ENCODE data around the gene CTIF. TPM values are rescaled to one million over a fixed set of nuclear protein-coding genes. Genes with fewer than 3 reads are reported as not detected.
"Not testable (repeated sequence)": the region's sequence is repeated elsewhere in the genome, so short reads cannot be mapped to it uniquely, and the experiment has no call there.

CTIF gene
- total and polyA plus RNA-seq, 2 donors, result 1.7 to 11.3 TPM

- Histone ChIP-seq H3K4me3 (ENCODE audit: low read length in 2 of 2) (no peak overlapping the region), H3K4me1 (ENCODE audit: control insufficient read depth in 2 of 2, insufficient read depth in 2 of 2, low read length in 2 of 2) (no peaks in the 10 kb centered on the region), H3K27me3 (ENCODE audit: control insufficient read depth in 2 of 2, insufficient read depth in 1 of 2, low read length in 1 of 2) (no peaks in the 10 kb centered on the region), H3K36me3 (ENCODE audit: control insufficient read depth in 2 of 2, insufficient read depth in 2 of 2, low read length in 1 of 2) (no peaks in the 10 kb centered on the region), H3K9me3 (ENCODE audit: control insufficient read depth in 2 of 2, insufficient read depth in 1 of 2, low read length in 1 of 2) (no peaks in the 10 kb centered on the region), H3K27ac (ENCODE audit: low read depth in 1 of 2, low read length in 1 of 2) (no peak overlapping the region)
- WGBS, result 90% methylated on average over 1 of the region's 1 CpG
- DNase-seq (ENCODE audit: low read depth in 6 of 9, low spot score in 9 of 9), result no peak
Observed at GRCh38 chr18:48643262-48643661, 104.4 kb downstream of the CTIF start.

GRCh38 chr18:48644029-48644428 lies 105.2 kb downstream of the CTIF start:
- no peak overlapping the region for H3K4me3 ChIP-seq (ENCODE audit: low read length in 2 of 2)
- no peaks in the 10 kb centered on the region for H3K4me1 ChIP-seq (ENCODE audit: control insufficient read depth in 2 of 2, insufficient read depth in 2 of 2, low read length in 2 of 2)
- WGBS, result 99% methylated on average over 5 of the region's 5 CpGs

GRCh38 chr18:48645427-48646002 lies 106.7 kb downstream of the CTIF start:
- Histone ChIP-seq H3K36me3 (ENCODE audit: control insufficient read depth in 2 of 2, insufficient read depth in 2 of 2, low read length in 1 of 2) (no peaks in the 10 kb centered on the region), H3K27me3 (ENCODE audit: control insufficient read depth in 2 of 2, insufficient read depth in 1 of 2, low read length in 1 of 2) (no peaks in the 10 kb centered on the region)
- 93% methylated on average over 10 of the region's 10 CpGs for WGBS

More at GRCh38 chr18:48644029-48644428, 105.2 kb downstream of the CTIF start:
- no peak overlapping the region for H3K27ac ChIP-seq (ENCODE audit: low read depth in 1 of 2, low read length in 1 of 2)
- no peaks in the 10 kb centered on the region for H3K36me3 ChIP-seq (ENCODE audit: control insufficient read depth in 2 of 2, insufficient read depth in 2 of 2, low read length in 1 of 2)
- no peak for DNase-seq (ENCODE audit: low read depth in 6 of 9, low spot score in 9 of 9)
- no peaks in the 10 kb centered on the region for H3K27me3 ChIP-seq (ENCODE audit: control insufficient read depth in 2 of 2, insufficient read depth in 1 of 2, low read length in 1 of 2)
- no peaks in the 10 kb centered on the region for H3K9me3 ChIP-seq (ENCODE audit: control insufficient read depth in 2 of 2, insufficient read depth in 1 of 2, low read length in 1 of 2)

GRCh38 chr18:48646976-48647375 lies 108.1 kb downstream of the CTIF start:
- H3K4me1 ChIP-seq (ENCODE audit: control insufficient read depth in 2 of 2, insufficient read depth in 2 of 2, low read length in 2 of 2), result no peaks in the 10 kb centered on the region
- no peaks in the 10 kb centered on the region for H3K36me3 ChIP-seq (ENCODE audit: control insufficient read depth in 2 of 2, insufficient read depth in 2 of 2, low read length in 1 of 2)
- H3K9me3 ChIP-seq (ENCODE audit: control insufficient read depth in 2 of 2, insufficient read depth in 1 of 2, low read length in 1 of 2), result no peaks in the 10 kb centered on the region
- no peak overlapping the region for H3K4me3 ChIP-seq (ENCODE audit: low read length in 2 of 2)
- no peak overlapping the region for H3K27ac ChIP-seq (ENCODE audit: low read depth in 1 of 2, low read length in 1 of 2)
- WGBS, result 81% methylated on average over 2 of the region's 2 CpGs
- no peaks in the 10 kb centered on the region for H3K27me3 ChIP-seq (ENCODE audit: control insufficient read depth in 2 of 2, insufficient read depth in 1 of 2, low read length in 1 of 2)
- no peak for DNase-seq (ENCODE audit: low read depth in 6 of 9, low spot score in 9 of 9)

More at GRCh38 chr18:48645427-48646002, 106.7 kb downstream of the CTIF start:
- Histone ChIP-seq H3K4me3 (ENCODE audit: low read length in 2 of 2) (no peak overlapping the region), H3K9me3 (ENCODE audit: control insufficient read depth in 2 of 2, insufficient read depth in 1 of 2, low read length in 1 of 2) (no peaks in the 10 kb centered on the region), H3K4me1 (ENCODE audit: control insufficient read depth in 2 of 2, insufficient read depth in 2 of 2, low read length in 2 of 2) (no peaks in the 10 kb centered on the region), H3K27ac (ENCODE audit: low read depth in 1 of 2, low read length in 1 of 2) (no peak overlapping the region)
- no peak for DNase-seq (ENCODE audit: low read depth in 6 of 9, low spot score in 9 of 9)

- Histone ChIP-seq H3K36me3 (ENCODE audit: control insufficient read depth in 2 of 2, insufficient read depth in 2 of 2, low read length in 1 of 2) (no peaks in the 10 kb centered on the region), H3K4me1 (ENCODE audit: control insufficient read depth in 2 of 2, insufficient read depth in 2 of 2, low read length in 2 of 2) (no peaks in the 10 kb centered on the region), H3K9me3 (ENCODE audit: control insufficient read depth in 2 of 2, insufficient read depth in 1 of 2, low read length in 1 of 2) (no peaks in the 10 kb centered on the region), H3K4me3 (ENCODE audit: low read length in 2 of 2) (no peak overlapping the region), H3K27ac (ENCODE audit: low read depth in 1 of 2, low read length in 1 of 2) (no peak overlapping the region), H3K27me3 (ENCODE audit: control insufficient read depth in 2 of 2, insufficient read depth in 1 of 2, low read length in 1 of 2) (no peaks in the 10 kb centered on the region)
- DNase-seq (ENCODE audit: low read depth in 6 of 9, low spot score in 9 of 9), result no peak
- 94% methylated on average over 7 of the region's 7 CpGs for WGBS
Observed at GRCh38 chr18:48649231-48649630, 110.4 kb downstream of the CTIF start.

GRCh38 chr18:48654591-48654990 lies 115.8 kb downstream of the CTIF start:
- H3K36me3 ChIP-seq (ENCODE audit: control insufficient read depth in 2 of 2, insufficient read depth in 2 of 2, low read length in 1 of 2); H3K9me3 ChIP-seq (ENCODE audit: control insufficient read depth in 2 of 2, insufficient read depth in 1 of 2, low read length in 1 of 2); H3K27ac ChIP-seq (ENCODE audit: low read depth in 1 of 2, low read length in 1 of 2); DNase-seq (ENCODE audit: low read depth in 6 of 9, low spot score in 9 of 9); H3K4me1 ChIP-seq (ENCODE audit: control insufficient read depth in 2 of 2, insufficient read depth in 2 of 2, low read length in 2 of 2); H3K27me3 ChIP-seq (ENCODE audit: control insufficient read depth in 2 of 2, insufficient read depth in 1 of 2, low read length in 1 of 2); H3K4me3 ChIP-seq (ENCODE audit: low read length in 2 of 2): not testable (repeated sequence)
- WGBS, result 94% methylated on average over 4 of the region's 4 CpGs

- Histone ChIP-seq H3K9me3 (ENCODE audit: control insufficient read depth in 2 of 2, insufficient read depth in 1 of 2, low read length in 1 of 2) (peaks cover 0 to 3% of the 10 kb centered on the region in 2 donors), H3K4me3 (ENCODE audit: low read length in 2 of 2) (no peak overlapping the region), H3K27ac (ENCODE audit: low read depth in 1 of 2, low read length in 1 of 2) (no peak overlapping the region), H3K4me1 (ENCODE audit: control insufficient read depth in 2 of 2, insufficient read depth in 2 of 2, low read length in 2 of 2) (no peaks in the 10 kb centered on the region), H3K36me3 (ENCODE audit: control insufficient read depth in 2 of 2, insufficient read depth in 2 of 2, low read length in 1 of 2) (no peaks in the 10 kb centered on the region), H3K27me3 (ENCODE audit: control insufficient read depth in 2 of 2, insufficient read depth in 1 of 2, low read length in 1 of 2) (no peaks in the 10 kb centered on the region)
- no peak for DNase-seq (ENCODE audit: low read depth in 6 of 9, low spot score in 9 of 9)
- over 99% methylated on average over 2 of the region's 2 CpGs for WGBS
Observed at GRCh38 chr18:48655508-48655907, 116.7 kb downstream of the CTIF start.

- H3K4me3 ChIP-seq (ENCODE audit: low read length in 2 of 2), result no peak overlapping the region
- no peaks in the 10 kb centered on the region for H3K36me3 ChIP-seq (ENCODE audit: control insufficient read depth in 2 of 2, insufficient read depth in 2 of 2, low read length in 1 of 2)
- H3K27me3 ChIP-seq (ENCODE audit: control insufficient read depth in 2 of 2, insufficient read depth in 1 of 2, low read length in 1 of 2), result no peaks in the 10 kb centered on the region
- no peak overlapping the region for H3K27ac ChIP-seq (ENCODE audit: low read depth in 1 of 2, low read length in 1 of 2)
- H3K9me3 ChIP-seq (ENCODE audit: control insufficient read depth in 2 of 2, insufficient read depth in 1 of 2, low read length in 1 of 2), result peaks cover 0 to 3% of the 10 kb centered on the region in 2 donors
- 95% methylated on average over 2 of the region's 2 CpGs for WGBS
- DNase-seq (ENCODE audit: low read depth in 6 of 9, low spot score in 9 of 9), result no peak
- no peaks in the 10 kb centered on the region for H3K4me1 ChIP-seq (ENCODE audit: control insufficient read depth in 2 of 2, insufficient read depth in 2 of 2, low read length in 2 of 2)
Observed at GRCh38 chr18:48656176-48656575, 117.3 kb downstream of the CTIF start.

- 76% methylated on average over 3 of the region's 3 CpGs for WGBS
- Histone ChIP-seq H3K27me3 (ENCODE audit: control insufficient read depth in 2 of 2, insufficient read depth in 1 of 2, low read length in 1 of 2) (no peaks in the 10 kb centered on the region), H3K4me1 (ENCODE audit: control insufficient read depth in 2 of 2, insufficient read depth in 2 of 2, low read length in 2 of 2) (no peaks in the 10 kb centered on the region), H3K9me3 (ENCODE audit: control insufficient read depth in 2 of 2, insufficient read depth in 1 of 2, low read length in 1 of 2) (peaks cover 0 to 3% of the 10 kb centered on the region in 2 donors), H3K36me3 (ENCODE audit: control insufficient read depth in 2 of 2, insufficient read depth in 2 of 2, low read length in 1 of 2) (no peaks in the 10 kb centered on the region), H3K27ac (ENCODE audit: low read depth in 1 of 2, low read length in 1 of 2) (no peak overlapping the region), H3K4me3 (ENCODE audit: low read length in 2 of 2) (no peak overlapping the region)
- DNase-seq (ENCODE audit: low read depth in 6 of 9, low spot score in 9 of 9), result no peak
Observed at GRCh38 chr18:48656582-48656981, 117.8 kb downstream of the CTIF start.

Data from thymus (tissue), 11 donors.